Measurements from ENCODE around the gene TAF1D. TPM values are rescaled to one million over a fixed set of nuclear protein-coding genes. Genes with fewer than 3 reads are reported as not detected.
A peak's percentile ranks its signal among the peaks of the same experiment; 100 is the strongest.
"Not testable (repeated sequence)": the region's sequence is repeated elsewhere in the genome, so short reads cannot be mapped to it uniquely, and the experiment has no call there.

Gene TAF1D
- total RNA-seq, 1 donor from 2014 or later = 316 TPM

DNA sequence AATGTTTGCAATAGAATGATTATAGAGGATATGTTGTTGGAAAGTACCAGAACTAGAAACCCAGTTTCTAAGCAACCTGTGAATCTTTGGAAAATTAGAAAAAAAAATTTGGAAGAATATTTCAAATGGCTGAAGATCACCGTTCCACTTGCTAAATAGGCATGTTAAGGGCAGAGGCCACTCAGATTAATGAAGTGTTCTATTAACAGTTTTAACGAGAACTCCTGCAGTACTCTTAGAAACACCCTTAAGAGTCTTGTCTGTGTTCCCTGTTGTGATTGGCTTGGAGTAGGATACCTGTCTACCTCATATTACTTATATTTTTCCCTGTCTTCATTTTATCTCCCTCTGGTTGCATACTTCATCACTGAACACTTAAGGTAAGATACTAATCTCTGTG is 4.8 kb upstream of the TAF1D start:
- no peak for DNase-seq

DNA sequence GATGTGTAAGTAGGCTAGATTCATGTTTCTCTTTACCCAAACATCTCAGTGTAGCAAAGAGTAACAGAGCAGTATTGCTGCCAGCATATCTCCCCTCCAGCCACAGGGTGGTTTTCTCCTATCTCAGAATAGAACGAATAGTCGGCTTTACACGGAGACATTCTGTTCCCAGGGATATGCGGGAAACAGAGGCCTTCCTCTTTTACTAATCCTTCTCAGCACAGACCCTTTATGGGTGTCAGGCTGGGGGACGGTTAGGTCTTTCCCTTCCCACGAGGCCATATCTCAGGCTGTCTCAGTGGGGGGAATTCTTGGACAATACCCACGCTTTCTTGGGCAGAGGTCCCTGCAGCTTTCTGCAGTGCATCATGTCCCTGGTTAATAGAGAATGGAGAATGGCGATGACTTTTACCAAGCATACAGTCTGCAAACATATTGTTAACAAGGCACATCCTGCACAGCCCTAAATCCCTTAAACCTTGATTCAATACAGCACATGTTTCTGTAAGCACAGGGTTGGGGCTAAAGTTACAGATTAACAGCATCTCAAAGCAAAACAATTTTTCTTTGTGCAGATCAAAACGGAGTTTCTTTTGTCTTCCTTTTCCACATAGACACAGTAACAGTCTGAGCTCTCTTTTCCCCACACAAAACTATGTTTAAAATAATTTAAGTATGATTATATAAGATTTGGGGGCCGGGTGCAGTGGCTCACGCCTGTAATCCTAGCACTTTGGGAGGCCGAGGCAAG is 3.9 kb upstream of the TAF1D start:
- not testable (repeated sequence) for DNase-seq

DNA sequence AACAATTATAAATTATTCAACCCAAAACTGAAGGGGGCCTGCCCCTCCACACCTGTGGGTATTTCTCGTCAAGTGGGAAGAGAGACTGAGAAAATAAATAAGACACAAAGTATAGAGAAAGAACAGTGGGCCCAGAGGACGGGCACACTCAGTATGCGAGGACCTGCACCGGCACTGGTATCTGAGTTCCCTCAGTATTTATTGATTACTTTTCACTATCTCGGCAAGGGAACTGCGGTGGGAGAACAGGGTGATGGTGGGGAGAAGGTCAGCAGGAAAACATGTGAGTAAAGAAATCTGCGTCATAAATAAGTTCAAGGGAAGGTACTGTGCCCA is 3.3 kb upstream of the TAF1D start:
- no peak for DNase-seq

DNA sequence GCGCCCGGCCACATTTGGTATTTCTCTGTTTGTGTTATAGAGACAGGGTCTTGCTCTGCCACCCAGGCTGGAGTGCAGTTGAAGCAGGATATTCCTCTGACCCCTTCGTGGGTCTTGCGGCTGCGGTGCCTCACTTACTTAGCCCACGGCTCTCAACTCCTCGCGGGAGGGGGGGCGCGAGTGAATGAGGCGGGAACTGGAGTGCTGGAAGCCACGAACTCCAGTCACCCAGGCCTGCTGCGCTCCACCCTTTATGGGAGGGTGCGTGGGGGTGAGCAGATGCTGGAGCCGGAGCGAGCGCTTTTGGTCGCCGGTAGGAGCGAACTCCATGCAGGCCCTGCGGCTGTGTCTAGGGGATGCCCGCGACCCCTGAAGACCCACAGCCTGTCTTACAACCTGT is 2.0 kb upstream of the TAF1D start:
- no peak for DNase-seq

DNA sequence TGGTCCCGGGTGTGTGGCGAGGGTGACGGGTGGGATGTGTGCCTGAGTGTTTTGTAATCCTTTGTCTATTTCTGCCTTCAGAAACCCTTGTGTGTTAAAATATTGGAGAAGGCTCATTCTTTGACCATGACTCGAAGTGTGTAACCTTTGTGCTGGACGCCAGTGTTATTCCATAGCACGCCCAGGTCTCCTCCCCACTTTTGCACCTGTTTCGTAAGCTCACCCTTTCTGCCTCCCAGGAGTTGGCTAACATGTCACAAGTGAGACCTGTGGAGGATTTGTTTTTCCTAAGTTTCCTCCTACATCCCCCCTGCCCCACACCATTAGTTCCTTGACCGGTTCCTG is 559 bp upstream of the TAF1D start:
- DNase-seq = peak; percentile 53

DNA sequence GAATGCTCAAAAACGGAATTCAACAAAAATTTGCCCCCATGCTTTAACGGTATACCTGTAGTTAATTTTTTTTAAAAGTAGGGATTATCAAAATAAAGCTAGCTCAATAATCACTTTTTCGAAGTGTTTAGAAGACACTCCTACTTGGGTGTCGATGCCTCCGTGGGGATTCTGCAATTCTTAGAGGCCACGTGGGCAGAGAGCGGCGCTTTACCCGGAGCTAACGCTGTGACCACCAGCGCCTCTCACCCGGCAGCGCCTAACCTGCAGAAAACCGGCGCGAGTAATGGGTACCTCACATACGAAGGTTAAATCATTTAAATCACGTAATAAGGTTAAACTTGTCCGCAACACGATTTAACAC is 583 bp downstream of the TAF1D start:
- DNase-seq = peak; percentile 62

DNA sequence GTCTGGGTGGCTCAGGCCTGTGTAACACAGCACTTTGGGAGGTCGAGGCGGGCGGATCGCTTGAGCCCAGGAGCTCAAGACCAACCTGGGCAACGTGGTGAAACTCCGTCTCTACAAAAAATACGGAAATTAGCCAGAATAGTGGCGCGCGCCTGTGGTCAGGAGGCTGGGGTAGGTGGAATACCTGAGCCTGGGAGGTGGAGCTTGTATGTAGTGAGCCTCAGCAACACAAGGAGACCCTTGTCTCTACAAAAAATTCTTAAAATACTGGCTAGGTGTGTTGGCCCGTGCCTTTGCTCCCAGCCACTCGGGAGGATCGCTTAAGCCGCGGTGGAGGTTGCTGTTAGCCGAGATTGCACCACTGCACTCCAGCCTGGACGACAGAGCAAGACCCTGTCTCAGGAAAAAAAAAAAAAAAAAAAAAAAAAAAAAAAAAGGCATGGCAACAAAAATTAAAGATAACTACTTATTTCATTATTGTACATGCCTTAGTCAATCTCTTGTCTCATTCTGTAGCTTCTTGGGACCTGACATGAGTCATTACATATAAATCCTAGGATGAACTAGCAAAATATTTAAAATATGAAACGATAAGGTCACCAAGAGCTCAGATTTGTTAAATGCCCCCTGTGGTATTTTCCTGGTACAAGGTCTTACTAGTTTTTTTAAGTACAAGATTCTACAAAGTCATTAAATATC is 1.1 kb downstream of the TAF1D start:
- DNase-seq = no peak

DNA sequence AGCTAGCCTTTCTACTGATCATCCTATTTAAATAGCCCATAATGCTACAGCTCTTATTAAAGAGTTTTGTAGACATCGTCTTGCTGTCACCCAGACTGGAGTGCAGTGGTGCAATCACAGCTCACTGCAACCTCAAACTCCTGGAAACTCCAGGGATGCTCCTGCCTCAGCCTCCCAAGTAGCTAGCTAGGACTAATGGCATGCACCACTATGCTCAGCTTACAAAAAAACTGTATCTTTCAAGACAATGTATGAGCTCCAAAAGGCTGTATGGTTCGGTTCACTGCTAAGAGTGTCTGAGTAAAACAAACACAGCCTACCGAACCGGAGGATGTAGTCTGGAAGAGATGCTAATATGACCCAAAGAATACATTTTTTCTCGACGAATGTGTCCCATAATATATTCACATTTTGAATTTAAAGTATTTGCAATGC is 2.6 kb downstream of the TAF1D start:
- DNase-seq = no peak

DNA sequence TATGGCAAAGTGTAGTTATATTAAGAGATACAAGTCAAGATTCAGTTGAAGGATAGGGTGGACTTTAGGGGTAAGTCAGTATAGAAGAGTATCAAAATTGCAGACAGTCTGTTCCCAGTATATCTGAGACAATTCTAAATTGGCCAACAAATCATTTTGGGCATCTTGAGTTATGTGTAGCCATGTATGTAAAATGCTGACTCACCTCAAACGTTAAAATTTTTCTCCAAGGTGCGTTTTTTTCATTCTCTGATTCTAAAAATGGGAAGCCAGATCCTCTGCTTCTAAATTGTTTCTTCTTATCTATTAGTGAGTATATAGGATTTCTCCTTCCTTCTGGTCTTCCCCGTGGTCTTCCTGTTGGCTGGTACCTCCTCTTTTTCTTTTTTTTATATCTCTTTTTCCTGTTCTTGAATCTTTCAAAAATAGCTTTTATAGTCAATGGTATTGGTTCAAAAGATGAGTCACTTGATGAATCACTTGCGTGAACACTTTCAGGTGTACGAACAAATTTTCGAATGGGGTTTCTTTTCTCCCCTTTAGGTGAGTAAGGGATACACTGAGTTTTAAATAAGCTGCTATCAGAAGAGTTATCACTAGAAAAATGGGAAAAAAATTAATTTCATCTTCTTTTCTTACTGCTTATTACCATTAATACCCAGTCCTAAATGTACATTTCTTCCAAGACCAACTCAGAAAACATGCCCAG is 3.2 kb downstream of the TAF1D start:
- no peak for DNase-seq

DNA sequence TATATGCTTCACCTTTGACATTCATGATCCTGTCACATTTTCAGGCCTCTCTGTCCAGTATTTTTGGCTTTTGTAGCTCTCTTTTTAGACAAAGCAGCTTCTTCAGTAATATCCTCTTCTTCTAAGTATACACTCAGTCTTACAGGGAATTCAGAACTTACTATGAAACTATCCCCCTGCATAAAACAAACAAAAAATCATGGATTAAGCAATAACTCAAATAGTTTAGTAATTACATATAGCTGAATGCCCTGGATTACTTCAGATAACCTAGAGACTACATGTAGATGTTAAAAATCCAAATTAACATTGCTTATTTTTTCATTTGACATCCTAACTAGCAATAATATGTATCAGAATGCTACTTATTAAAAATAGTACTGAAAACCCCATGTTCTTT is 5.2 kb downstream of the TAF1D start:
- no peak for DNase-seq

DNA sequence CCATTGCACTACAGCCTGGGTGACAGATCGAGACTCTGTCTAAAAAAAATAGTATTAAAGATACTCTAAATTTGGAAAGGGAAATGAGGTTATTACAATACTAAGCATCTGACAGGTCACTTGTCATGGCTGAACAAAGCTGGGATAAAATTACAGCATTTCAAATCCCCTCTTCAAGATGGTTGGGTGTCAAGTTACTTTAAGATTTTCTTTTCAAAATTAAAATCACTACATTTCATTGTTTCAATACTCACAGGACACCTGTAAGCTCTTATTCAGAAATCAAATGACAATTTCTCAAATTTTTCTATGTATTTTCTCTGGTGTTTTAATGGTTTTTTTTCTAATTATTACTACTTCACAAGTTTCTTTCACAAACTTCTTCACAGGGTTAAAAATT is 5.7 kb downstream of the TAF1D start:
- no peak for DNase-seq

DNA sequence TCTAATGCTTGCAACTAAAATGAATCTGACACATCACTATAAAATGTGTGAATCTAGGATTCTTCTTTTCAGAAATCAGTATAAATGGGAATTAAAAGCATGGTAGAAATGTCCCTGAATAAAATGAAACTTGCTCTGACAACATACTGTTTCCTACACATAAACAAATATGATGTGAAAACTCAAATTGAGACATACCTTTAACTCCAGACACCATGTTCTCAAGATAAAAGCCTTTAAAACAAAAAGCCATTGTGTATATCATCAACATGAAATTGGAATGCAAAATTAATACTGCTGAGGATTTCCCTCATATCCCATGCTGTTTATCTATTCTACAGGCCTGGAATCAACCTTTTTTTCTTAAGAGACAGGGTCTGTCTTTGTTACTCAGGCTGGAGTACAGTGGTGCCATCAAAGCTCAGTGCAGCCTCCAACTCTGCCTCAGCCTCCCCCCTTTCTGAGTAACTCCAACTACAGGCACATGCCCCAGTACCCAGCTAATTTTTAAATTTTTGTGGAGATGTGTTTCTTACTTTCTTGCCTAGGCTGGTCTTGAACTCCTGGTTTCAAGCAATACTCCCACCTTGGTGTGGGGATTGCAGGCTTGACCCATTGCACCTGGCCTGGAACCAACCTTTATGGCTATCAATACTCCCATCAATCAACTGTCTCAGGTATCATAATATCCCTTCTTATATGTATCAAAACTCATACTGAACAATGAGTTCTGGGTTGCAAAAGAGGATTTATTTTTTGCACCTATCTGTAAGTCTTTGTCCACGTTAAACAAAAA is 6.7 kb downstream of the TAF1D start:
- no peak for DNase-seq

DNA sequence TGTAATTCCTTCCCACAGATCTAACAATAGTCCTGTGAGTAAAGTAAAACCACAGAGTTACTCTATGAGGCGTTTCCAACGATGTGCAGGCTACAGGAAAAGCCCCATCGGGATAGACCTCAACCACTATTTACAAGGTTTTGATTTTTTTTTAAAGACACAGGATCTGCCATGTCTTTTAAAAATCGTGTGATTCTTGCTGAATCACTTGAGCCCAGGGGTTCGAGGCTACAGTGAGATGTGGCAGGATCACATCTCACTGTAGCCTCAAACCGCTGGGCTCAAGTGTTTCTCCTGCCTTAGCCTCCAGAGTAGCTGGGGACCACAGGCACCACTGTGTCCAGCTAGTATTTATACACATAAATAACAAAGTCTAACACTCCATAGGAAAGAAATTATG is 7.8 kb downstream of the TAF1D start:
- no peak for DNase-seq

DNA sequence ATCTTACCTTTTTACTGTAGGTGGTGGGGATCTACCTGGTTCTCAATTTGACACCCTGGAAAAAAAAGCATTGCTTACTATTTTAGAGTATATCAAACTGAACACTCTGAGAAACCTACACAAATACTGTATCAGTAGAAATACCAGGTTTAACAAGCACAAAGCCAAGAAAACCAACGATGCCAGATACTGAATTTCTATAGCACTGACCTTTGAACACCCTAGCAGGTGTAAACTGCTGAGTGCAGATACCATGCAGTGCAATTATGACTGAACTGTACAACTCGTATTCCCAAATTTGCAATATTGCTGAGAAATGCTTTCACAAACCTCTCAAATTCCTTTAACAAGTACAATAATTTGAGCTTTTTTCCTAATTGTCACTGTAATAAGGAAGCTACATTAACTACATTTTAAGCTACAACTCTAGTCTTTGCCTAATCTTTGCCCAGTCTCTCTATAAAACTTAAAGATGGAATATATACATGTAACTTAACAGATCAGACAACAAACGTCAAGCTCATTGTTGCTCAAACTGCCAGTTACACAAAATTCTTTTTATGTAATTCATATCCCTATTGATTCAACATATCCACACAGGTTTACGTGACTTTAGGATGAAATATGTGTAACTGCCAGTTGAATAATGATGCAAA is 8.9 kb downstream of the TAF1D start:
- no peak for DNase-seq

DNA sequence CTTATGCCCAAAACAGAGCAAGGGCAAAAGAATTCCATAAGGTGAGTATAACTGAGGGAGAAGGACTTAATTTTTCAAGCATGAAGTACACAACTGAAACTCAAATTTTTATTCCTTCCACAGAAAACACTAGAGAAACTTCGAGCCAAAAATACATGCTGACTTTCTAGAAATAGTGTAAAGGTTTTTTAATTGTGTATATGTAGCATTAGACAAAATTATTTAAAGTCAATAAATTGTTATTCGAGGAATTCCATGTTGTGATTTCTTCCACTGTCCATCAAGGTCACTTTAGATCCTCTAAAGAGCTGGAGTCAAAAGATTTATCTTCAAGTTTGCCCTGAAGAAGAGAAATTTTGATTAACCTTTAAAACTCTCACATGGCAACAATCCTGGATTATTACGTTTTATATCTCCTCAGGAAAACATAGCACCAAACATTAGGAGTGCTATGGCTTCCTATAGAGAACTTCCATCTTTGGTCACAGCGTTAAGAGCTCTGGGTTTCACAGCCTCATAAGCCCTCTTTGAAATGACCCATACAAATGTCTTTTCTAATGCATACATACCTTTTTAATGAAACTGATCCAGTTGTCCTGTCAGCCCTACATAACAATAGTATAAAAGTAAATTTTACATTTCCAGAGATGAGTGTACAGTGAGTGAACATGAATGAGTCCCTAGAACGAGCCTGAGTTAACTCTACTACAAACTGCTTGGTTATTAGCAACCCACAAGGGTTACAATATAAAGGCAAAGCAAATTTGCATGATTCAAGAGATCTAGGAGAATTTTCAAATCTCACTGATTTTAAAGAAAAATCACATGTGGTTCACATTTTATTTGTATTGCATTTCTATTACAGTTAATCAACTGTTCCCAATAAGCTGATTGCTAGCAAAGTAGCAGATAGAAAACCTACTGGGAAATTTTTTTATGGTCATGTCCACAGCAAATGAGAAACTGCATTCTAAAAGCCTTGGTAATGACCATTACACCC is 10.9 kb downstream of the TAF1D start:
- no peak for DNase-seq

DNA sequence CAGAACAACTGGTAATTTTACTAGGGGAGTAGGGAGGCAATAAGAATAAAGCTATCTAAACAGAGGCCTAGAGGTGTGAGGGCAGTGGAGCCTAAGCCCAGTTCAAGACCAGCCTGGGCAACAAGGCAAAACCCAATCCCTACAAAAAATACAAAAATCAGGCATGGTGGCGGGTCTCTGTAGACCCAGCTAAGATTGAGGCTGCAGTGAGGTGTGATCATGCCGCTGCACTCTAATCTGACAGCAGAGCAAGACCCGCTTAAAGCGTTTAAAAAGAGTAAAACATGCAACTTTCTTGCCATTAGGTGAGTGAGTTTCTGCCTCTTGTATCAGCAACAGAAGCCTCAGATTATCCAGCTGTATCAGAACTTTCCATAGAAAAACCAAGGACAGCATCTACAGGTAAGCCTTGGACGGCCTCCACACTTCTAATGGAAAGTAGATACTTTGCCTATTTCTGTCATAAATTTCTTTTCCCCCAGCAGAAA is 12.1 kb downstream of the TAF1D start:
- DNase-seq = no peak

DNA sequence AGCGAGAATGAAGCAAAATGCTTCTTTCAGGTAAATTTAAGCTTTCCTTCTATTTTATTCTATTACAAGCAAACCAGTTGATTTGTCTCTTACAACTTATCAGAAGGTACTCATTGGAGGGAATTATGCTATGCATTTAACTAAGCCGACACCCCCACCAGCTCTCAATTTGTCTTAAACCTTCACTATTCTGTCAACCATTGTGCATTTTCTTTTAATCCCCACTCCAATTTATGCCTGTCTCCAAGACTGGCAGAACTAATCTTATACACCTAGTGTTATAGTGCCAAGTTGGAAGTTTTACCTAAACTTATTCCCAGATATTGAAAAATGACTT is 12.5 kb downstream of the TAF1D start:
- no peak for DNase-seq

DNA sequence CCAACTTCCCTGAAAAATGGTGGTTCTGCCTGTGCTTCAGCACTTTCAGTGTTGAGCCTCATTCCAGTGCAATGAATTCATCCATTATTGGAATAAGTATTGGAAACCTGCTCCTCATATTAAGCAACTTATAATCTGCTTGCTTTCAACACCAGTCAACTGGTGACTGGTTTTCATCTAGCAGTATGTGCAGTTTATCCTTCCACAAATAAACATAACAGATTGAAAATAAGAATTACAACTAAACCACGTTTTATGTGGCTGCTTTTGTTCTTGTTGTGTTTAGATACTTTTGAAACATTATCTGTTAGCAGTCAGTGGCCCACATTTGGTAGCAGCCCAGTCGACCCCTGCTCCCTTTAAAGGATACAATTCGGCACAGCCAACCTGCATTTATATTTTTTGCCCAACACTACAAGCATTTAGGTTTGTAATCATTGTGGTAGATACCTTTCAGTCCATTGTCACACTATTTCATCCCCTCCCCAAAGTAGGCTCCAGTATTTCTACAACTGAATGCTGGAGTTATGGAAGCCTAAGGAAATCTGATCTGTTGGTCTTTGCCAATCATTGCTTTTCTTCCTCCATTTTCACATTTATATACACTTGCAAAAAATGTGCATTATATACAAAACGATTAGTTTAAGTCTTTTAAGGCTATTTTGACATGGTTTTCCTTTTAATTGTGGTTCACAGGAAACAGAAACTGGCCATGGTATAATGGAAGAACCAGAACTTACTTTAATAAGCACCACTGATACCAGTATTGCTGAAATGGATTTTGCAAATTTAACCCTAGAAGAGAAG is 13.1 kb downstream of the TAF1D start:
- DNase-seq = no peak

DNA sequence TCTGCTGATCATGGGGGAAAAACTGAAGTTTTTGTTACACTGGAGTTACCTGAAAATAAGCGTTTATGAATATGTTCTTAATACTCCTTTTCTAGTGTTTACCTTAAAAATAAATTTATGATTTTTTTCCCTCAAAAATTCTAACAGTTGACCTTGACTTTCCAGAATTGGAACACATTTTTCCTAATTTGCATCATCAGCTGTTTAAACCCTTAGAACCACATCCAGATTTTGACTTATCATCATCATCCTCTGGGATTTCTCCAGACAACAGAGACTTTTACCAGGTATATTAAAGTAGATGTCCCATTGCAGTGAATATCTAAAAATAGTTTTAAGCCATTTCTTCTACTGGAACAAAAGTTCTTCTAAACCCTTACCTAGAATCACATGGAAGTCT is 17.2 kb downstream of the TAF1D start:
- no peak for DNase-seq

DNA sequence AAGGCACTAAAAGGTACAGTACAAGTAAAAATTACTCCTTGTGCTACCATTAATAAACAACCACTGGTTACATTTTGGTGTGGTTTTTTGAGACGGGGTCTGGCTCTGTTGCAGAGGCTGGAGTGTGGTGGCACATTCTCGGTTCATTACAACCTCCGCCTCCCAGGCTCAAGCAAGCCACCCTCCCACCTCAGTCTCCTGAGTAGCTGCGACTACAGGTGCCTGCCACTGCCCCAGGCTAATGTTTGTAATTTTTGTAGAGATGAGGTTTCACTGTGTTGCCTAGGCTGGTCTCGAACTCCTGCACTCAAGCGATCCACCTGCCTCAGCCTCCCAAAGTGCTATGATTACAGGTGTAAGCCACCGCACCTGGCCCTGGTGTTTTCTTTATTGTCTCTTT is 20.8 kb downstream of the TAF1D start:
- no peak for DNase-seq

Data from skin of body (tissue), 2 donors.